B cell (primary cell): Measurements from ENCODE around the gene NFYC. TPM values are rescaled to one million over a fixed set of nuclear protein-coding genes. Genes with fewer than 3 reads are reported as not detected.

Experiments used
- ATAC-seq: fragments of 200-7000 bp; cut with Tn5 transposase; one replicate; pipeline ENCODE4 v1.10.0; 2021; ENCODE audit warnings: low read depth, mild to moderate bottlenecking, moderate number of reproducible peaks, moderate library complexity
- CTCF ChIA-PET: fragments of 350-600 bp; sonication (Branson Sonifier 250); formaldehyde crosslinking; loops from one replicate; lab custom pipeline; 2021; ENCODE audit warnings: antibody characterized with exemption, inconsistent platforms; lab: Charles Lee
- POLR2A ChIA-PET: fragments of 350-600 bp; sonication (Branson Sonifier 250); formaldehyde crosslinking; loops from one replicate; lab custom pipeline; 2021; ENCODE audit warnings: antibody characterized with exemption; lab: Charles Lee
- DNase-seq: peaks from one replicate; pipeline ENCODE4 v3.0.0; 2013
- H2AFZ ChIP-seq: 2 replicates; pipeline ENCODE4 v1.6.1; 2012; ENCODE audit warnings: mild to moderate bottlenecking, low read depth, low read length; ENCODE audit not compliant: insufficient read depth, poor library complexity, severe bottlenecking
- H3K27ac ChIP-seq, 2 donors: 1 replicate in 1 of 2; 2 replicates in 1 of 2; pipeline ENCODE4 v1.5.1; 2012 to 2013; ENCODE audit warnings: low read length in 2 of 2, mild to moderate bottlenecking in 2 of 2, moderate library complexity in 1 of 2
- H3K27me3 ChIP-seq, 4 experiments: fragments of 200-600 bp in 1 of 4; sonication (generic) in 1 of 4; replicated peaks in 1 of 4; 1 replicate in 2 of 4; 2 replicates in 2 of 4; pipeline versions ENCODE4 v1.6.1 to v1.7.0; 2013 to 2016; ENCODE audit warnings: low read length in 3 of 4, mild to moderate bottlenecking in 2 of 4, mixed read lengths in 1 of 4, moderate library complexity in 1 of 4; ENCODE audit not compliant: insufficient read depth in 4 of 4, control insufficient read depth in 3 of 4; ENCODE audit errors: control extremely low read depth in 1 of 4
- H3K36me3 ChIP-seq, 2 experiments: replicated peaks in 1 of 2; 1 replicate in 1 of 2; 2 replicates in 1 of 2; pipeline versions ENCODE4 v1.6.1 to v1.7.1; 2013; ENCODE audit warnings: low read length in 1 of 2; ENCODE audit not compliant: insufficient read depth in 2 of 2, control insufficient read depth in 1 of 2; ENCODE audit errors: control extremely low read depth in 1 of 2, extremely low read depth in 1 of 2
- H3K4me1 ChIP-seq, 2 donors: fragments of 200-600 bp in 1 of 2; sonication (generic) in 1 of 2; 1 replicate in 1 of 2; 2 replicates in 1 of 2; pipeline versions ENCODE4 v1.5.1 to v1.6.1; 2013 to 2017; ENCODE audit warnings: low read length in 2 of 2; ENCODE audit not compliant: control insufficient read depth in 2 of 2, insufficient read depth in 2 of 2
- H3K4me2 ChIP-seq: replicated peaks from 2 replicates; pipeline ENCODE3; 2012; ENCODE audit warnings: mild to moderate bottlenecking, low read depth, low read length; ENCODE audit not compliant: poor library complexity, severe bottlenecking
- H3K4me3 ChIP-seq, 5 experiments: fragments of 200-600 bp in 1 of 5; sonication (generic) in 1 of 5; 1 replicate in 3 of 5; 2 replicates in 2 of 5; pipeline versions ENCODE4 v1.5.1 to v1.7.0; 2011 to 2016; ENCODE audit warnings: low read length in 4 of 5, mild to moderate bottlenecking in 4 of 5, low read depth in 2 of 5, control low read depth in 1 of 5, moderate library complexity in 1 of 5; ENCODE audit not compliant: insufficient read depth in 1 of 5; ENCODE audit errors: control extremely low read depth in 1 of 5, extremely low read depth in 1 of 5
- H3K79me2 ChIP-seq: fragments of 200-600 bp; sonication (generic); one replicate; pipeline ENCODE4 v1.6.0; 2016; ENCODE audit warnings: low read length; ENCODE audit not compliant: control insufficient read depth, insufficient read depth
- H3K9ac ChIP-seq: fragments of 200-600 bp; sonication (generic); 2 replicates; pipeline ENCODE4 v1.6.1; 2017; ENCODE audit warnings: mild to moderate bottlenecking, low read length, moderate library complexity
- H3K9me3 ChIP-seq, 3 donors: one replicate each; pipeline versions ENCODE4 v1.6.1 to v1.7.1; 2013; ENCODE audit warnings: low read length in 2 of 3; ENCODE audit not compliant: control insufficient read depth in 2 of 3, insufficient read depth in 1 of 3; ENCODE audit errors: control extremely low read depth in 1 of 3
- H4K20me1 ChIP-seq: 2 replicates; pipeline ENCODE4 v1.6.0; 2012; ENCODE audit warnings: mild to moderate bottlenecking, low read length; ENCODE audit not compliant: insufficient read depth, control insufficient read depth, poor library complexity, severe bottlenecking
- H3K27ac Mint-ChIP-seq: one replicate; pipeline ENCODE4 v1.8.0; 2021; ENCODE audit warnings: mixed read lengths
- H3K27me3 Mint-ChIP-seq: one replicate; pipeline ENCODE4 v1.8.0; 2021; ENCODE audit warnings: mixed read lengths
- H3K4me1 Mint-ChIP-seq: one replicate; pipeline ENCODE4 v1.8.0; 2021; ENCODE audit warnings: mixed read lengths
- H3K4me3 Mint-ChIP-seq: one replicate; pipeline ENCODE4 v1.8.0; 2021; ENCODE audit warnings: mixed read lengths
- H3K9me3 Mint-ChIP-seq: one replicate; pipeline ENCODE4 v1.8.0; 2022; ENCODE audit warnings: mixed read lengths; ENCODE audit not compliant: insufficient read depth
- CTCF ChIP-seq: fragments of 200-600 bp; IDR thresholded peaks from one replicate; pipeline ENCODE4 v1.8.0; 2022; ENCODE audit warnings: antibody characterized with exemption, mild to moderate bottlenecking
- EZH2 ChIP-seq: IDR thresholded peaks from 2 replicates; pipeline ENCODE4 v1.6.1; 2012; ENCODE audit warnings: borderline replicate concordance, low read depth, mild to moderate bottlenecking, moderate library complexity, low read length; ENCODE audit not compliant: insufficient read depth, poor library complexity, severe bottlenecking
- WGBS: methylation state at CpG from one replicate; pipeline ENCODE4 v1.1.5; 2013; ENCODE audit warnings: missing lambda C conversion rate; ENCODE audit not compliant: insufficient coverage; 5-methylcytosine and 5-hydroxymethylcytosine counted together
- intact Hi-C: fragments of 100-400 bp; cut with micrococcal nuclease; formaldehyde crosslinking; loops from one replicate; pipeline ENCODE4 v1.10.0; 2022
- polyA plus RNA-seq: library from polyadenylated mRNA; depleted of rRNA; stranded (reverse); fragments of >200 nt; gene quantifications from 2 replicates; pipeline ENCODE4 v1.2.3, GENCODE V29; 2012
- total RNA-seq, 2 donors: library from RNA; stranded (reverse); fragments of 120-200 nt in 1 of 2; gene quantifications; 1 replicate in 1 of 2; 2 replicates in 1 of 2; pipeline versions ENCODE4 v1.2.3 to v1.2.4, GENCODE V29; 2013 to 2022

Gene NFYC
- total and polyA plus RNA-seq, 2 donors (not counting 1 experiment from before 2014, with no cell fraction given), result 88.7 to 123 TPM

- CTCF ChIA-PET, result interaction anchor here (0.8 to 0.9 kb wide), 2 partner anchors 23 to 24 kb away, joined by 3 read pairs; no protein-coding TSS in a partner anchor
- H3K27ac Mint-ChIP-seq, result no peak overlapping the region
- H3K27me3 ChIP-seq, result no peaks in the 10 kb centered on the region
These were observed 59.0 kb downstream of the NFYC start for GRCh38 chr1:40750451-40750908.

DNA sequence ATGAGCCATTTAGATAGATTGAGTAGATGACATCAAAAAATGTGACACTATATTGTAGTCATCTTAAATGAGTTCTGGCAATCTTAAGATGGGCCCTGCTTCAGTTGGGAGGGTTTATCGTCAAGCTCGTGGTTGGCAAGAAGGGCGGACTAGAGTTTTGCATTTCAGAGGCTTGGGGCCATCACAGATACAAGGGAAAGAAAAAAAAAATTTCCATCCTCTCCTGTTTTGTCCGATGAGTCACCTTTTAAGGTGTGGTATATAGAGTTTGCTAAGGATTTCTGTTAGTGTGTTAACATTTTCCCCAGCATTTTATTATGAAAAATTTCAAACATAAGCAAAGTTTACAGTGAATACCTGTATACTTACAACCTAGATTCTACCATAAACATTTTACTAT lies 60.3 kb downstream of the NFYC start:
- no CpG with 5 or more reads among the region's 4 CpGs for WGBS
- Histone ChIP-seq H4K20me1 (peaks cover 26% of the 10 kb centered on the region), H3K79me2 (peaks cover 15% of the 10 kb centered on the region), H2AFZ (no peak overlapping the region), H3K9me3 (no peaks in the 10 kb centered on the region), H3K9ac (no peak overlapping the region), H3K4me3 (no peak overlapping the region), H3K27ac (no peak overlapping the region), H3K4me1 (no peaks in the 10 kb centered on the region), H3K27me3 (no peaks in the 10 kb centered on the region), H3K4me2 (no peak overlapping the region), H3K36me3 (peaks cover 12 to 86% of the 10 kb centered on the region in 2 experiments)
- ChIA-PET POLR2A (no interaction called here), CTCF (no interaction called here)
- DNase-seq (no peak), ATAC-seq (no peak)
- Mint-ChIP-seq H3K27me3 (no peaks in the 10 kb centered on the region), H3K27ac (no peak overlapping the region), H3K4me1 (peaks cover 7% of the 10 kb centered on the region), H3K4me3 (no peak overlapping the region), H3K9me3 (no peaks in the 10 kb centered on the region)
- intact Hi-C loops, result no loop called here
- no peak for TF ChIP-seq EZH2
- TF ChIP-seq CTCF, result no peak

More at GRCh38 chr1:40750451-40750908, 59.0 kb downstream of the NFYC start:
- POLR2A ChIA-PET, result no interaction called here
- no peak overlapping the region for H3K27ac ChIP-seq
- Mint-ChIP-seq H3K4me1 (peaks cover 11% of the 10 kb centered on the region), H3K9me3 (no peaks in the 10 kb centered on the region), H3K27me3 (no peaks in the 10 kb centered on the region), H3K4me3 (no peak overlapping the region)
- peaks cover 21% of the 10 kb centered on the region for H3K79me2 ChIP-seq
- DNase-seq (no peak), ATAC-seq (no peak)
- H3K9me3 ChIP-seq, result no peaks in the 10 kb centered on the region
- H4K20me1 ChIP-seq, result peaks cover 36% of the 10 kb centered on the region
- H2AFZ ChIP-seq, result no peak overlapping the region
- no peak overlapping the region for H3K9ac ChIP-seq
- H3K4me1 ChIP-seq, result no peaks in the 10 kb centered on the region
- H3K36me3 ChIP-seq, result peaks cover 12 to 83% of the 10 kb centered on the region in 2 experiments
- H3K4me3 ChIP-seq, result no peak overlapping the region
- TF ChIP-seq CTCF (no peak), EZH2 (no peak)
- intact Hi-C loops, result no loop called here
- H3K4me2 ChIP-seq, result no peak overlapping the region
- WGBS, result no CpG with 5 or more reads among the region's 2 CpGs
